Stimulated activated memory B cell treated with anti-CD40 and anti-IgM and Interleukin-4, amounts not matched to agents 10 μg/mL and 1 μg/mL and 100 μg/mL, for 72 hours (primary cell): ENCODE data around the gene KCNMB2.
"Not testable (repeated sequence)": the region's sequence is repeated elsewhere in the genome, so short reads cannot be mapped to it uniquely, and the experiment has no call there.

Experiments
- ATAC-seq: fragments of 150-1000 bp; cut with Tn5 transposase; 2 replicates; pipeline ENCODE4 v1.10.0; 2021
- H3K27ac Mint-ChIP-seq: one replicate; pipeline ENCODE4 v1.8.0; 2022; ENCODE audit warnings: mild to moderate bottlenecking, mixed read lengths
- H3K27me3 Mint-ChIP-seq: one replicate; pipeline ENCODE4 v1.8.0; 2022; ENCODE audit warnings: mixed read lengths
- H3K36me3 Mint-ChIP-seq: one replicate; pipeline ENCODE4 v1.8.0; 2022; ENCODE audit warnings: mixed read lengths
- H3K4me1 Mint-ChIP-seq: one replicate; pipeline ENCODE4 v1.8.0; 2022; ENCODE audit warnings: mixed read lengths
- H3K4me3 Mint-ChIP-seq: one replicate; pipeline ENCODE4 v1.8.0; 2022; ENCODE audit warnings: mild to moderate bottlenecking, moderate library complexity, mixed read lengths
- H3K9me3 Mint-ChIP-seq: one replicate; pipeline ENCODE4 v1.8.0; 2022; ENCODE audit warnings: mixed read lengths

KCNMB2 gene

DNA sequence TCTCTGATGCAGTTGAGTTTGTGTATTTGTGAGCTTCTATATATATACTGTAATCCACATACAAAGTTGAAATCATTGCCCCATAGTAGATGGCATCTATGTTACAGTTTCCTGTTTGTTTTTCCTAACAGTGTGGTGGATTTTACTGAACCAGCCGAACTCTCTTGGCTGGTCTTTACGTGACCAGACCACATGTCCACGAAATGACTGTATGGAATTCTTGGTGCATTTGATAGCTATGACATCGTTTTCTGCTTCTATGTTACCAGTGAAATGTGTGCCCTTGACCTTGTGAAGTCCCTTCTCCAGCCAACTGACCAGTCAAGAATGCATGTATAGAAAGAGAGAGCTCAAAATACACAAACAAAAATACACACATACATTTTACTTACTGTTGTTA lies 1.8 kb downstream of the KCNMB2 start:
- Mint-ChIP-seq H3K27me3 (peaks cover 47% of the 10 kb centered on the region), H3K4me1 (peaks cover 8% of the 10 kb centered on the region), H3K9me3 (no peaks in the 10 kb centered on the region), H3K36me3 (no peaks in the 10 kb centered on the region), H3K27ac (no peak overlapping the region), H3K4me3 (no peak overlapping the region)
- ATAC-seq: no peak

- Mint-ChIP-seq H3K27me3 (peaks cover 36% of the 10 kb centered on the region), H3K27ac (no peak overlapping the region), H3K36me3 (no peaks in the 10 kb centered on the region), H3K4me1 (peaks cover 8% of the 10 kb centered on the region), H3K9me3 (no peaks in the 10 kb centered on the region), H3K4me3 (no peak overlapping the region)
- no peak for ATAC-seq
Observed at GRCh38 chr3:178540184-178540583, 3.9 kb downstream of the KCNMB2 start.

- Mint-ChIP-seq H3K27ac (no peak overlapping the region), H3K36me3 (no peaks in the 10 kb centered on the region), H3K4me1 (no peaks in the 10 kb centered on the region), H3K9me3 (no peaks in the 10 kb centered on the region), H3K27me3 (peaks cover 16% of the 10 kb centered on the region), H3K4me3 (no peak overlapping the region)
- ATAC-seq: no peak
Observed at GRCh38 chr3:178545337-178545736, 9.1 kb downstream of the KCNMB2 start.

GRCh38 chr3:178546079-178546478 lies 9.8 kb downstream of the KCNMB2 start:
- H3K4me1 Mint-ChIP-seq: no peaks in the 10 kb centered on the region
- no peaks in the 10 kb centered on the region for H3K9me3 Mint-ChIP-seq
- H3K27me3 Mint-ChIP-seq: peaks cover 9% of the 10 kb centered on the region
- no peak for ATAC-seq
- no peaks in the 10 kb centered on the region for H3K36me3 Mint-ChIP-seq
- no peak overlapping the region for H3K27ac Mint-ChIP-seq
- no peak overlapping the region for H3K4me3 Mint-ChIP-seq

DNA sequence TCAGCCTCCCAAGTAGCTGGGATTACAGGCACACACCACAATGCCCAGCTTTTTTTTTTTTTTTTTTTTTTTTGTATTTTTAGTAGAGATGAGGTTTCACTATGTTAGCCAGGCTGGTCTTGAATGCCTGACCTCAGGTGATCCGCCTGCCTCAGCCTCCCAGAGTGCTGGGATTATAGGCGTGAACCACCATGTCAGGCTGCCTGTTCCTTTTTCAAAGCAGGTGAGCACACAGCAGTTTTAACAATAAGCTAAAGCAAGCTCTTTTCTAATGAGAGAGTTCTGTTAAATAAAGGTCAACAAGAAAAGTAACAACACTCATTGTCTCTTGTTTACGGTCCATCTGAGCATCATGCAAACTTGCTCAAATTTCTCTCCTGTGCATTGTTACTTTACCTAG lies 13.2 kb downstream of the KCNMB2 start:
- not testable (repeated sequence) for H3K9me3 Mint-ChIP-seq, H3K4me1 Mint-ChIP-seq, H3K36me3 Mint-ChIP-seq, ATAC-seq, H3K27me3 Mint-ChIP-seq, H3K27ac Mint-ChIP-seq, H3K4me3 Mint-ChIP-seq

DNA sequence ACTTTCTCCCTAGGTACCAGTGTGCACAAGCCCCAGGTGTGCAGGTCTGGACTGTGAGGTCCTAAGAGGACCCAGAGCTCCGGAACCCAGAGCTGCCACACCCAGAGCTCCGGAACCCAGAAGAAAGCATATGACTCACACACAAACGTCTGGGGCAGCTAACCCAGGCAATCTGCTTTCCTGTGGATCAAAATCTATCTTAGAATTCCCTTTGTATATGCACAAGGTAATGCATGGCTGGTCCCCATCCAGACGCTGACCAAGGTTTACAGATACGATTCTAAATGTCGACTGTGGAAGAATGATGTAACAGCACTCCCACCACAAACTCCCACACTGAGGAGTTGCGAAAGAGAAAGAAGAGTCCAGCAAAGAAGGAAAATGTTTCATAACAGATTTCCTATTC lies 15.7 kb downstream of the KCNMB2 start:
- Mint-ChIP-seq H3K4me1 (no peaks in the 10 kb centered on the region), H3K36me3 (no peaks in the 10 kb centered on the region), H3K27ac (no peak overlapping the region), H3K27me3 (no peaks in the 10 kb centered on the region), H3K9me3 (no peaks in the 10 kb centered on the region), H3K4me3 (no peak overlapping the region)
- no peak for ATAC-seq

DNA sequence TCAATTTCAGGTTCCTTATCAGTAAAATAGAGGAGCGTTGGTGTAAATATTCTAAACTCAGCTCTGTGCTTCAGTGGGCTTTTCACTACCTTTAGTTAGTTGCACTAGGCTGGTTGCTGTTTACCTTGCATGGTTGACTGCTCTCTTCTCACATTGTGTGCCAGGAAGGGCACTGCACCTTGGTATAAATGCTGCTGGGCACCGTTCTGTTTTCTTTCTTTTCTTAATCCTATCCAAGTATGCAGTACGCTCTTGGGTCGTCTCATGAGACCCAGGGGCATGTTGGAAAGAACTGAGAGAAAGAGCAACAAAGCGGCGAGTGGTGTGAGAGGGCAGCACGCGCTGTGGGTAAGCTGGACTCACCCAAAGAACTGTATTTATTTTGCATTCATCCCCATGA lies 22.4 kb downstream of the KCNMB2 start:
- no peaks in the 10 kb centered on the region for H3K9me3 Mint-ChIP-seq
- no peak overlapping the region for H3K27ac Mint-ChIP-seq
- no peaks in the 10 kb centered on the region for H3K36me3 Mint-ChIP-seq
- H3K27me3 Mint-ChIP-seq: peaks cover 8% of the 10 kb centered on the region
- no peak for ATAC-seq
- H3K4me1 Mint-ChIP-seq: no peaks in the 10 kb centered on the region
- no peak overlapping the region for H3K4me3 Mint-ChIP-seq

DNA sequence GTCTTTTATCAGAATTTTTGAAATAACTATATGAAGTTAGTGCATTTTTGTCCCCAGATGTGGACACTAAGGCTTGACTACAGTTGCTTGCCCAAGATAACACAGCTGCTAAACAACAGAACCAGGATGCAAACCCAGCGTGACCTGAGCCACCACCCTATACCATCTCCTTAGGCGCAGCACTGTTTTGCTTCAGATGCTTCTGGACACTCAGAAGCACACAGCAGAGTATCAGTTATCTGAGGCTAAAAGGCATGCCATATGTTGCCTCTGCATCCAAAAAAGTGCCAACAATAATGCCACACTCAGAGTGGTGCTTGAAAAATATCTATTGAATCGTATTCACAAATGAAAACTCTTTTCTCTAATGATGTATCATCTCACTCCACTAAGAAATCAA lies 24.5 kb downstream of the KCNMB2 start:
- Mint-ChIP-seq H3K4me1 (no peaks in the 10 kb centered on the region), H3K9me3 (no peaks in the 10 kb centered on the region), H3K36me3 (no peaks in the 10 kb centered on the region), H3K4me3 (no peak overlapping the region), H3K27ac (no peak overlapping the region), H3K27me3 (peaks cover 8% of the 10 kb centered on the region)
- no peak for ATAC-seq

DNA sequence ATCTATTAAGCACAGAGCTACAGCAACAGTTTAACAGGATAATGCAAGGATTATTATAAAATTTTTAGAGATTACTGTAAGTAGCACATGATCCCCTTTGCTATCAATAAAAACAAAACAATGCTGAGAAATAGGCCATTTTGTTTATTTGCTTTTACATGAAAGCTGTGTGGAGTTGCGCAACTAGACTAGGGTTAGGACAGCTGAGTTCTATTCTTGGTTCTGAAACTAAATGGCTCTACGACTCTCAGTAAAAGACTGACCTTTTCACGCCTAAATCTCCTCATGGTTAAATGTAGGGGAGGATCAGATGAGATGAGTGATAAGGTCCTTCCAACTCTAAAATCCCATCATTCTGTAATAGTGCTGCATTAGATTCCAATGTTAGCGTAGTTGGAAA lies 25.0 kb downstream of the KCNMB2 start:
- Mint-ChIP-seq H3K36me3 (no peaks in the 10 kb centered on the region), H3K9me3 (no peaks in the 10 kb centered on the region), H3K27ac (no peak overlapping the region), H3K4me3 (no peak overlapping the region), H3K27me3 (peaks cover 8% of the 10 kb centered on the region), H3K4me1 (no peaks in the 10 kb centered on the region)
- ATAC-seq: no peak

- no peaks in the 10 kb centered on the region for H3K4me1 Mint-ChIP-seq
- no peaks in the 10 kb centered on the region for H3K36me3 Mint-ChIP-seq
- no peak overlapping the region for H3K4me3 Mint-ChIP-seq
- H3K9me3 Mint-ChIP-seq: no peaks in the 10 kb centered on the region
- peaks cover 8% of the 10 kb centered on the region for H3K27me3 Mint-ChIP-seq
- no peak overlapping the region for H3K27ac Mint-ChIP-seq
- no peak for ATAC-seq
Observed at GRCh38 chr3:178562143-178562946, 26.1 kb downstream of the KCNMB2 start.

- Mint-ChIP-seq H3K27ac (no peak overlapping the region), H3K36me3 (no peaks in the 10 kb centered on the region), H3K27me3 (peaks cover 8% of the 10 kb centered on the region), H3K9me3 (no peaks in the 10 kb centered on the region), H3K4me1 (no peaks in the 10 kb centered on the region), H3K4me3 (no peak overlapping the region)
- no peak for ATAC-seq
Observed at GRCh38 chr3:178562947-178563232, 26.7 kb downstream of the KCNMB2 start.

DNA sequence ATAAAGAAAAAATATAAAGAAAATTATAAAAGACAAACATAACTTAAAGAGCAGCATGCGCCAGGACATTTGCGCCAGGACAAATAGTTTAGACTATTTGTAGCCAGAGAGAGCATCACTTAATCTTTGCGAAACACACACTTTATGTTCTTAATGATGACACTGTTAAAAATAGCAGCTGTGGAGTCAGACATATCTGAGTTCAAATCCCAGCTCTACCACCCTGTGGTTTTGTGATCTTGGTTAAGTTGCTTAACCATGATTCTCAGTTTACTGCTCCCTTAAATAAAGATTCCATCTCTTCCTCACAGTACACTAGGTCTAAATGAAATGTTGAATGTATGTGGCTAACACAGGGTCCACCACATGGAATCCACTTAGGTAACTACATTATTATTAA lies 31.4 kb downstream of the KCNMB2 start:
- no peaks in the 10 kb centered on the region for H3K9me3 Mint-ChIP-seq
- no peaks in the 10 kb centered on the region for H3K36me3 Mint-ChIP-seq
- no peak for ATAC-seq
- no peaks in the 10 kb centered on the region for H3K4me1 Mint-ChIP-seq
- no peak overlapping the region for H3K4me3 Mint-ChIP-seq
- no peaks in the 10 kb centered on the region for H3K27me3 Mint-ChIP-seq
- no peak overlapping the region for H3K27ac Mint-ChIP-seq

GRCh38 chr3:178568155-178568731 lies 32.0 kb downstream of the KCNMB2 start:
- Mint-ChIP-seq H3K9me3 (no peaks in the 10 kb centered on the region), H3K27ac (no peak overlapping the region), H3K4me3 (no peak overlapping the region), H3K27me3 (no peaks in the 10 kb centered on the region), H3K36me3 (no peaks in the 10 kb centered on the region), H3K4me1 (no peaks in the 10 kb centered on the region)
- ATAC-seq: no peak

GRCh38 chr3:178568911-178569310 lies 32.7 kb downstream of the KCNMB2 start:
- no peaks in the 10 kb centered on the region for H3K27me3 Mint-ChIP-seq
- no peaks in the 10 kb centered on the region for H3K4me1 Mint-ChIP-seq
- H3K4me3 Mint-ChIP-seq: no peak overlapping the region
- no peak for ATAC-seq
- no peaks in the 10 kb centered on the region for H3K36me3 Mint-ChIP-seq
- no peaks in the 10 kb centered on the region for H3K9me3 Mint-ChIP-seq
- H3K27ac Mint-ChIP-seq: no peak overlapping the region

DNA sequence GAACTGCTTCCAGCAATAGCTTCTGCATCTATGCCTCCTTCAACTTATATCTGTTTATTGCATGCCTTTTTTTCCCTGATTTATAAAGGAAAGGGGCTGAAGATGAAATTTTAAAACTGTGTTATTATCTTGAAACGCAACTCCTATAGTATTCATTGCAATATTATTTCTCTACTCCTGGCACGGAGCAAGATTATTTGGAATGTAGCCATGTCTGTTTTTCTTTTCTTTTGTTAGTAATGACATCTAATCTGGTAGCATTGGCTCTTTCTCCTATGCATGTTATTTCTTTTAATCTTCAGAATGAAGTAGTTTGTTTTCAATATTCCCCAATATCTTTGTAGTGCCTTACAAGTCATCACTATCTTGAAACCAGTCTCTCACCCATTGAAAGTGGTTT lies 33.6 kb downstream of the KCNMB2 start:
- Mint-ChIP-seq H3K27me3 (no peaks in the 10 kb centered on the region), H3K4me3 (no peak overlapping the region), H3K36me3 (no peaks in the 10 kb centered on the region), H3K27ac (no peak overlapping the region), H3K9me3 (no peaks in the 10 kb centered on the region), H3K4me1 (no peaks in the 10 kb centered on the region)
- ATAC-seq: no peak

- Mint-ChIP-seq H3K36me3 (no peaks in the 10 kb centered on the region), H3K9me3 (peaks cover 8% of the 10 kb centered on the region), H3K4me3 (no peak overlapping the region), H3K4me1 (no peaks in the 10 kb centered on the region), H3K27me3 (no peaks in the 10 kb centered on the region), H3K27ac (no peak overlapping the region)
- no peak for ATAC-seq
Observed at GRCh38 chr3:178583963-178584575, 47.8 kb downstream of the KCNMB2 start.
